HEK293 (cell line): ENCODE results near the gene AAR2.

ENCODE experiments used
- CTCF ChIA-PET: fragments of 350-600 bp; formaldehyde crosslinking; extraction: SDS; loops from one replicate; lab custom pipeline; 2021; ENCODE audit warnings: antibody characterized with exemption; lab: Yijun Ruan, JAX
- POLR2A ChIA-PET: fragments of 300-600 bp; formaldehyde crosslinking; extraction: SDS; loops from one replicate; lab custom pipeline; 2020; ENCODE audit warnings: antibody characterized with exemption, inconsistent platforms; lab: Yijun Ruan, JAX
- H3K27ac ChIP-seq: fragments of 200-500 bp; sonication (Bioruptor generic); 2 replicates; pipeline ENCODE4 v1.5.1; 2014; ENCODE audit warnings: low read depth, low read length, control low read depth, inconsistent platforms; ENCODE audit errors: extremely low read depth
- H3K36me3 ChIP-seq, 2 experiments: fragments of 200-500 bp in 1 of 2; sonication (Bioruptor generic) in 1 of 2; 1 replicate in 1 of 2; 2 replicates in 1 of 2; pipeline ENCODE4 v1.5.1; 2014 to 2017; ENCODE audit warnings: inconsistent platforms in 2 of 2, low read length in 2 of 2; ENCODE audit not compliant: control insufficient read depth in 2 of 2, insufficient read depth in 1 of 2
- H3K4me1 ChIP-seq: fragments of 200-500 bp; sonication (Bioruptor generic); 2 replicates; pipeline ENCODE4 v1.5.1; 2014; ENCODE audit warnings: mild to moderate bottlenecking, low read length, inconsistent platforms; ENCODE audit not compliant: control insufficient read depth, insufficient read depth
- H3K4me3 ChIP-seq: 2 replicates; pipeline ENCODE4 v1.5.1; 2011; ENCODE audit warnings: low read depth, mild to moderate bottlenecking, control low read depth, low read length, moderate library complexity
- H3K9me3 ChIP-seq: fragments of 200-500 bp; sonication (Bioruptor generic); 2 replicates; pipeline ENCODE4 v1.5.1; 2014; ENCODE audit warnings: low read depth, low read length, inconsistent platforms; ENCODE audit not compliant: control insufficient read depth, insufficient read depth
- PATZ1 ChIP-seq: fragments of 450-650 bp; formaldehyde crosslinking; IDR thresholded peaks from 2 replicates; pipeline ENCODE4 v1.5.1; 2016; ENCODE audit warnings: missing biosample characterization, missing genetic modification characterization
- PRDM2 ChIP-seq: fragments of 450-650 bp; formaldehyde crosslinking; IDR thresholded peaks from 2 replicates; pipeline ENCODE4 v1.5.1; 2016; ENCODE audit warnings: missing biosample characterization, missing genetic modification characterization, borderline replicate concordance
- REST ChIP-seq: fragments of 450-650 bp; formaldehyde crosslinking; IDR thresholded peaks from 2 replicates; pipeline ENCODE4 v1.5.1; 2016; ENCODE audit warnings: missing biosample characterization, missing genetic modification characterization
- WT1 ChIP-seq: fragments of 450-650 bp; formaldehyde crosslinking; IDR thresholded peaks from 2 replicates; pipeline ENCODE4 v1.5.1; 2016; ENCODE audit warnings: missing biosample characterization, missing genetic modification characterization
- ZBTB10 ChIP-seq: fragments of 450-650 bp; formaldehyde crosslinking; IDR thresholded peaks from 2 replicates; pipeline ENCODE4 v1.5.1; 2016; ENCODE audit warnings: missing biosample characterization, missing genetic modification characterization
- ZBTB11 ChIP-seq: fragments of 450-650 bp; formaldehyde crosslinking; conservative IDR thresholded peaks from 2 replicates; pipeline ENCODE4 v1.5.1; 2016; ENCODE audit warnings: low read depth, missing biosample characterization, missing genetic modification characterization
- ZNF132 ChIP-seq: fragments of 450-650 bp; formaldehyde crosslinking; IDR thresholded peaks from 2 replicates; pipeline ENCODE4 v1.5.1; 2017; ENCODE audit warnings: missing biosample characterization, missing genetic modification characterization, borderline replicate concordance
- ZNF169 ChIP-seq: fragments of 450-650 bp; formaldehyde crosslinking; IDR thresholded peaks from 2 replicates; pipeline ENCODE4 v1.5.1; 2016; ENCODE audit warnings: missing biosample characterization, missing genetic modification characterization
- ZNF341 ChIP-seq: fragments of 450-650 bp; formaldehyde crosslinking; IDR thresholded peaks from 2 replicates; pipeline ENCODE4; 2016; ENCODE audit warnings: low read depth, missing biosample characterization, missing genetic modification characterization
- ZNF449 ChIP-seq: fragments of 450-650 bp; formaldehyde crosslinking; IDR thresholded peaks from 2 replicates; pipeline ENCODE4 v1.5.1; 2017; ENCODE audit warnings: missing biosample characterization, mild to moderate bottlenecking, missing genetic modification characterization, moderate library complexity

AAR2 gene

GRCh38 chr20:36298061-36298460 lies 61.8 kb downstream of the AAR2 start:
- CTCF ChIA-PET: no interaction called here
- Histone ChIP-seq H3K4me3 (no peak overlapping the region), H3K4me1 (no peaks in the 10 kb centered on the region), H3K27ac (no peak overlapping the region), H3K9me3 (no peaks in the 10 kb centered on the region), H3K36me3 (no peaks in the 10 kb centered on the region)
- TF ChIP-seq PATZ1 (tag by site-specific recombination) (no peak), WT1 (tag by site-specific recombination) (no peak)
- POLR2A ChIA-PET: no interaction called here

- H3K4me3 ChIP-seq: no peak overlapping the region
- H3K9me3 ChIP-seq: no peaks in the 10 kb centered on the region
- no peak for TF ChIP-seq ZNF132
- TF ChIP-seq ZBTB11: no peak
- no peak for TF ChIP-seq ZNF341 (tag by site-specific recombination)
- TF ChIP-seq PRDM2: no peak
- no peak for TF ChIP-seq ZNF449 (tag by site-specific recombination)
- TF ChIP-seq REST (tag by site-specific recombination): no peak
- TF ChIP-seq ZNF169 (tag by site-specific recombination): no peak
- no peak for TF ChIP-seq ZBTB10 (tag by site-specific recombination)
- H3K4me1 ChIP-seq: no peaks in the 10 kb centered on the region
- ChIA-PET POLR2A (no interaction called here), CTCF (no interaction called here)
- H3K36me3 ChIP-seq: no peaks in the 10 kb centered on the region
- H3K27ac ChIP-seq: no peak overlapping the region
Measured at GRCh38 chr20:36298795-36299339, 62.6 kb downstream of the AAR2 start.
